ENCODE results near the gene UTP4.
A peak's percentile ranks its signal among the peaks of the same experiment; 100 is the strongest.

UTP4 gene

DNA sequence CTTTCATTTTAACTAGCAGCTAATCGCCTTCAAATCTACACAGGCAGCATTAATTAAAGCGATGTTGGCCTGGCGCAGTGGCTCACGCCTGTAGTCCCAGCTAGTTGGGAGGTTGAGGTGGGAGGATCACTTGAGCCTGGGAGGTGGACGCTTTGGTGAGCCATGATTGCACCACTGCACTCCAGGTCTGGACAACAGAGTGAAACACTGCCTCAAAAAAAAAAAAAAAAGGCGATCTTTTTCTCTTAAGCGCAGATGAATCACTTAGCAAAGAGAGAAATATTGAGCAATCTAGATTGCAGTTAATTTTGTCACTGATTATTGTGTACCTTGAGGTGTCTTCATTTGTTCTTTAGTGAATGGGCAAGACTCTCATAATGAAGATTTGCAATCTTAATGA is 66.9 kb downstream of the UTP4 start:
- Histone ChIP-seq H3K4me3 (ENCODE audit: low read depth in 1 of 5, low read length in 5 of 5) (no peak overlapping the region), H3K9me3 (ENCODE audit: control insufficient read depth in 5 of 5, low read length in 5 of 5) (no peaks in the 10 kb centered on the region), H3K27ac (ENCODE audit: low read depth, low read length) (no peak overlapping the region), H3K9ac (ENCODE audit: low read length in 5 of 5) (no peak overlapping the region), H3K27me3 (ENCODE audit: control insufficient read depth in 5 of 5, insufficient read depth in 4 of 5, low read length in 5 of 5) (no peaks in the 10 kb centered on the region), H3K36me3 (ENCODE audit: control insufficient read depth in 5 of 5, insufficient read depth in 5 of 5, low read length in 5 of 5) (no peaks in the 10 kb centered on the region), H3K4me1 (ENCODE audit: control insufficient read depth in 5 of 5, insufficient read depth in 5 of 5, low read length in 5 of 5) (peaks cover 0 to 44% (median 24%) of the 10 kb centered on the region in 5 donors)

DNA sequence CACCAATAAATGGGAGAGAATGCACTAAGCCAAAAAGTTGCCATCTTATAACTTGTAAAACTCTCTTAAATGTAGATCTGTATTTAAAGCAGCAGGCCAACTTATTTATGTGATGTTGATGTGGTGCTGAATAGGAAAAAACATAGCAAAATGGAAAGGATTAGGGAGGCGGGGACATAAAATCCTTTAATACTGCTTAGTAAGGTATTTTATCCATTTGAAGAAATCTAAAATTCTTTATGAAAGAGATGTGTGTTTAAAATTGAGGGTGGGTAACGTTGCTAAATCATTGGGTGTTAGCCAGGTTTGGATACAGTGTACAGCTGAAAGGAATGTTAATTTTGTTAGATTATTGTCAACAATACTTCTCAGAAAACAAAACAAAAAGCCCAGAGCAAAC is 68.8 kb downstream of the UTP4 start:
- no peaks in the 10 kb centered on the region for H3K36me3 ChIP-seq (ENCODE audit: control insufficient read depth in 5 of 5, insufficient read depth in 5 of 5, low read length in 5 of 5)
- peak overlapping the region in 1 of 5 donors; percentile 27 for H3K9ac ChIP-seq (ENCODE audit: low read length in 5 of 5)
- H3K4me1 ChIP-seq (ENCODE audit: control insufficient read depth in 5 of 5, insufficient read depth in 5 of 5, low read length in 5 of 5) = peaks cover 2 to 41% (median 22%) of the 10 kb centered on the region in 5 donors
- peak overlapping the region; percentile 57 for H3K27ac ChIP-seq (ENCODE audit: low read depth, low read length)
- no peaks in the 10 kb centered on the region for H3K27me3 ChIP-seq (ENCODE audit: control insufficient read depth in 5 of 5, insufficient read depth in 4 of 5, low read length in 5 of 5)
- no peaks in the 10 kb centered on the region for H3K9me3 ChIP-seq (ENCODE audit: control insufficient read depth in 5 of 5, low read length in 5 of 5)
- H3K4me3 ChIP-seq (ENCODE audit: low read depth in 1 of 5, low read length in 5 of 5) = no peak overlapping the region

DNA sequence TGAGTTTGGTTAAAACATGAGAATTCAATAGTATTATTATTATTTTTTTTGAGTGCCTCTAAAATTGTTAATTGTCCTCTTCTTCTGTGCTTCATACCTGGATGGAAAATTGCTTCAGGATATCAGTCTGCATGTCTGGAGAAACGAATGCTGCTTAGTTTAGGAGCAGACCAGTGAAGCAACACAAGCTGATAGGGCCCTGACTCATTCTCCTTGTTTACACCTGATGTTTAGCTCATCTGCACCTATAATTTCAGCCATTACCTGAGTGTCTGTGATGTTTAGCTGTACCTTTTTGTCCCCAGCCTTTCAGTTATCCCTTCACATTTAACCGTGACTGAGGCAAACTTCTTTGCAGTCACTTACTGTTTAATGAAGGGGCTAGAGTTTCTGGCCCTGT is 69.3 kb downstream of the UTP4 start:
- no peak overlapping the region for H3K4me3 ChIP-seq (ENCODE audit: low read depth in 1 of 5, low read length in 5 of 5)
- no peaks in the 10 kb centered on the region for H3K36me3 ChIP-seq (ENCODE audit: control insufficient read depth in 5 of 5, insufficient read depth in 5 of 5, low read length in 5 of 5)
- H3K9me3 ChIP-seq (ENCODE audit: control insufficient read depth in 5 of 5, low read length in 5 of 5) = no peaks in the 10 kb centered on the region
- peaks cover 2 to 41% (median 22%) of the 10 kb centered on the region in 5 donors for H3K4me1 ChIP-seq (ENCODE audit: control insufficient read depth in 5 of 5, insufficient read depth in 5 of 5, low read length in 5 of 5)
- H3K27me3 ChIP-seq (ENCODE audit: control insufficient read depth in 5 of 5, insufficient read depth in 4 of 5, low read length in 5 of 5) = no peaks in the 10 kb centered on the region
- peak overlapping the region; percentile 57 for H3K27ac ChIP-seq (ENCODE audit: low read depth, low read length)
- H3K9ac ChIP-seq (ENCODE audit: low read length in 5 of 5) = no peak overlapping the region

DNA sequence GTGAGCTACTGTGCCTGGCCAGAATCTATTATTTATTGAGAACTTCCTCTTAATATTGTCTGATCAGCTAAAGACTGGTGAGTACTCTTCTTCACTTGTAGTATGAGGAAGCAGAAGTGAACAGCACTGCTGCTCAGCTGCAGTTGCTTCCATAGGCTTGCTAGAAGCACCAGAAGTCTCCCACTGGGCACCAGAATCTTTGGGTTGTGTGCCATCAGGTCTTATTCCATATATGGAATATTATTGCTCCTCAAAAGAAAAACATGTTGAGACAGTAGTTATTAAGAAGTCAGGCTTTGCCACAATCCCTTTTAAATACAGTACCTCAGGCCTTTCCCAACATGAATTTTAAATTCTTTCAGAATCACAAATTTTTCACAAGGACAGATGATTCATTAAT is 71.7 kb downstream of the UTP4 start:
- H3K9me3 ChIP-seq (ENCODE audit: control insufficient read depth in 5 of 5, low read length in 5 of 5) = no peaks in the 10 kb centered on the region
- H3K36me3 ChIP-seq (ENCODE audit: control insufficient read depth in 5 of 5, insufficient read depth in 5 of 5, low read length in 5 of 5) = no peaks in the 10 kb centered on the region
- peaks cover 2 to 33% (median 22%) of the 10 kb centered on the region in 5 donors for H3K4me1 ChIP-seq (ENCODE audit: control insufficient read depth in 5 of 5, insufficient read depth in 5 of 5, low read length in 5 of 5)
- H3K9ac ChIP-seq (ENCODE audit: low read length in 5 of 5) = no peak overlapping the region
- no peaks in the 10 kb centered on the region for H3K27me3 ChIP-seq (ENCODE audit: control insufficient read depth in 5 of 5, insufficient read depth in 4 of 5, low read length in 5 of 5)
- H3K4me3 ChIP-seq (ENCODE audit: low read depth in 1 of 5, low read length in 5 of 5) = no peak overlapping the region
- H3K27ac ChIP-seq (ENCODE audit: low read depth, low read length) = peak overlapping the region; percentile 49

DNA sequence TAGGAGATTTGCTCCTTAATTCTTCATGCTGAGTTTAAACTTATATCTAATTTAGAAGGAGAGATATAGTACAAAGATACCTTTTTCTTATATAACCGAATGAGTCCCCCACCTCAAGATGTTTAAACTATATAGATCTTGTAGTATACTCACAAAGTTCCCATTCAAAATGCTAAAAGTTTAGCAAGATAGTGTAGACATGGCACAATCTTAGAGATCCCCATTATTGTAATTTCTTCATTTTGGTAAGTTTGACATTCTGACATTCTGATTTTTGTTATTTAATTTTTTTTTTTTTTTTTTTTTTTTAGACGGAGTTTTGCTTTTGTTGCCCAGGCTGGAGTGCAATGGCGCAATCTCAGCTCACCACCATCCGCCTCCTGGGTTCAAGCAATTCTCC is 77.3 kb downstream of the UTP4 start:
- Histone ChIP-seq H3K27ac (ENCODE audit: low read depth, low read length) (no peak overlapping the region), H3K4me1 (ENCODE audit: control insufficient read depth in 5 of 5, insufficient read depth in 5 of 5, low read length in 5 of 5) (peaks cover 2 to 10% (median 8%) of the 10 kb centered on the region in 5 donors)

DNA sequence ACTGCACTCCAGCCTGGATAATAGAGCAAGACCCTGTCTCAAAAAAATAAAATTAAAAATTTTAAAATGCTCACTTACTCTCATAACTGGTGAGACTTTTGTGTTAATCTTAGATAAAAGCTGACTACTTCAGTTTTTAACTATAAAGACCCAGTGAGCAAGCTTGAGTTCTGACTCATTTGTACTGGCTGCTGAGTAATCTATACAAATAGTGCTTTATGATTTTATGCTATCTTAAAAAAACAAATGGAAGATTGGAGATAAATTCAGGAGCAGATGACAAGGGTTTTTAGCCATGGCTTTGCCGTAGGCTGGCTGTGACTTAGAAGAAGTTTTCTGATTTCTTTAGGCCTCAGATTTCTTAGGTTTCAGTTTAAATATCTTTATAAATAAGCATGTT is 85.0 kb downstream of the UTP4 start:
- Histone ChIP-seq H3K4me1 (ENCODE audit: control insufficient read depth in 5 of 5, insufficient read depth in 5 of 5, low read length in 5 of 5) (peaks cover 0 to 3% (median 0%) of the 10 kb centered on the region in 5 donors), H3K9me3 (ENCODE audit: control insufficient read depth in 5 of 5, low read length in 5 of 5) (no peaks in the 10 kb centered on the region), H3K27ac (ENCODE audit: low read depth, low read length) (no peak overlapping the region), H3K9ac (ENCODE audit: low read length in 5 of 5) (no peak overlapping the region), H3K4me3 (ENCODE audit: low read depth in 1 of 5, low read length in 5 of 5) (no peak overlapping the region), H3K27me3 (ENCODE audit: control insufficient read depth in 5 of 5, insufficient read depth in 4 of 5, low read length in 5 of 5) (no peaks in the 10 kb centered on the region), H3K36me3 (ENCODE audit: control insufficient read depth in 5 of 5, insufficient read depth in 5 of 5, low read length in 5 of 5) (no peaks in the 10 kb centered on the region)

More for the DNA sequence above, 77.3 kb downstream of the UTP4 start:
- H3K9ac ChIP-seq (ENCODE audit: low read length in 5 of 5) = no peak overlapping the region
- H3K27me3 ChIP-seq (ENCODE audit: control insufficient read depth in 5 of 5, insufficient read depth in 4 of 5, low read length in 5 of 5) = no peaks in the 10 kb centered on the region
- no peaks in the 10 kb centered on the region for H3K36me3 ChIP-seq (ENCODE audit: control insufficient read depth in 5 of 5, insufficient read depth in 5 of 5, low read length in 5 of 5)
- H3K4me3 ChIP-seq (ENCODE audit: low read depth in 1 of 5, low read length in 5 of 5) = no peak overlapping the region
- H3K9me3 ChIP-seq (ENCODE audit: control insufficient read depth in 5 of 5, low read length in 5 of 5) = no peaks in the 10 kb centered on the region
